GM21825 (cell line): ENCODE results near the gene JMJD7.

Source experiments
- ATAC-seq: cut with Tn5 transposase; IDR thresholded peaks from one replicate; pipeline ENCODE4 v1.9.1; 2021; ENCODE audit warnings: mild to moderate bottlenecking, moderate library complexity; ENCODE audit not compliant: unreplicated experiment

Gene JMJD7

DNA sequence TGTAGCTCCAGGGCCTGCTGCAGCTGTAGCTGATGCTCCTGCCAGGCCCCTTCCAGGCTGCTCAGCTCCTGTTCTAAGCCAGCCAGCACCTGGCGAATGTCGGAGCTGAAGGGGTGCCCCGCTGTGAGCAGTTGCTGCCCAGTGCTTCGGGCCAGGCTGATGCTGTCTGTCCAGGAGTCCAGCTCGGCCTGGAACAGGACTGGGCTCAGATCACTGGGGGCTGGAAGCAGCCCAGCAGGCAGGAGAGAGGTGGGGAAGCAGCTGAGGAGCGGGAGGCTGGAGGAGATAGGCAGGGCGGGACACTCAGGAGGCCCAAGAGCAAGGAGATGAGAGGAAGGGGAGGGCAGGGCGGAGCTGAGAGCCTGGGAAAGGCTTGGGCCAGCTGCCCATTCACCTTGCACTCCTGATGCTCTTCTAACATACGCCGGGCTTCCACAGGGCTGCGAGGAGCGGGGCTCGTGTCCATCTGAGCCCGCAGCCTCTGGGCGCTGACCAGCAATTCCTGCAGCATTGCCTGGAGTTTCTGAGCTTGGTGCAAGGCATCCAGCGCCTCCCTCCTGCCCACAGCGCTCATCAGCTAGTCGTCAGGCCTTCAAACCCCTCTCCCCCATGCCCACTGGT is 34.0 kb downstream of the JMJD7 start:
- ATAC-seq = no peak

GRCh38 chr15:41862515-41863116 is 34.7 kb downstream of the JMJD7 start:
- no peak for ATAC-seq

DNA sequence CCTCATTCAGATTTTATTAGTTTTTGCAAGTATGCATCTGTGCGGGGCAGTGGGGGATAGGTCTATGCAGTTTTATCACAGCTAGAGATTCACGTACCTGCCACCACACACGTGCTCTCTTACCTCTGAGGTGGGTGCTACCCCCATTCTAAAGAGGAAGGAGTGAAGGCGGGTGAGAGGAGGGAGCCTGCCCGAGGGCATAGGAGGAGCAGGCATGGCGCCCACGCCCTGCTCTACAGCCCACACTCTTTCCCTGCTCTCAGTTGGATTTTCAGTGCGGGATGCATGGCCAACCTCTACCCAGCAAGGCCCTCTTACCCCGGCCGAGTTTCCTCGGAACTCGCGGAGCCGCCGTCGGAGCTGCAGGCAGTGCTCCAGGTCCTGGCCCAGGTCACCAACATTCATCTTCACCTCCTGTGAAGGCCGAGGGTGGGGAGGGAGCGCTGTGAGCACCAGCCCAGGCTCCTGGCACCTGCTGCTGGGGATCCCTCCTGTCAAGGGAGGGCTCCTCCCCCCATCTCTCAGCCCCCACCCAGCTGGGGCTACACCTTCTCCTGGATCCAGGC is 37.7 kb downstream of the JMJD7 start:
- no peak for ATAC-seq

DNA sequence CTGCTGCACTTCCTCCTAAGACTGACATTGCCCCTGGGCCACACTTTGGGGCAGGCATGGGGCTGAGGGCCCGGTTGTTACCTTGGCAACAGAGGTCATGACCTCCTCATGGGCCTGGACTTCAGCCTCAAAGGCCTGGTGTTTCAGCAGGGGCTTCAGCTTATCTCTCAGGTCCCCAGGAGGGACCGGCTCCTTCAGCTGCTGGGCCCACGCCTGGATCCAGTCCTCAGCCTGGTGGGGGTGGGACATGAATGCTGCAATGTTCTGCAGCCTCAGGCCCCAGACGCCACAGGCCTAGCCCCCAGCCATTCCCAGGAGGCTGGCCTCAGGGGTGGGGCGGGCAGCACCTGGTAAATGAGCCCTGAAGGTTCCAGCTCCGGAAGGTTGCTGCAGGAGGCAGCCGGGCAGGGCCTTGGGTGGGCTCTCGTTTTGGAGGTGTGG is 38.4 kb downstream of the JMJD7 start:
- ATAC-seq = no peak

GRCh38 chr15:41866872-41867579 is 39.1 kb downstream of the JMJD7 start:
- ATAC-seq = no peak

DNA sequence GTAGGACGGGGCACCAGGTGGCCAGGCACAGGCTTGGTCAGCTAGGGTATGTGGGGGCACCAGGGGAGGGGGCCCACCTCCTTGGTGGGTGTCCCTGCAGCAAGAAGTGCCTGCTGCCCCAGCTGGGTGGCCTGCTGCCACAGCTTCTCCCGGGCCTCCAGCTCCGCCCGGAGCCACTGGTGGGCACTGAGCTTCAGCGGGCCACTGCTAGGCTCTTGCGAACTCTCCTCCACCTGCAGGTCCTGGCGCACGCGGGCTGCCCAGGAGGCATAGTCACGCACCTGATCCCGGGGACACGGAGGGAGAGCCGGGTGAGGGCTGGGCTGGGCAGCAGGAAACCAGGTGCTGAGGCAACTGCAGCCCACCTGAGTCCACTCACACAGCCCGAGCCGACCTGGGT is 40.4 kb downstream of the JMJD7 start:
- ATAC-seq = no peak

DNA sequence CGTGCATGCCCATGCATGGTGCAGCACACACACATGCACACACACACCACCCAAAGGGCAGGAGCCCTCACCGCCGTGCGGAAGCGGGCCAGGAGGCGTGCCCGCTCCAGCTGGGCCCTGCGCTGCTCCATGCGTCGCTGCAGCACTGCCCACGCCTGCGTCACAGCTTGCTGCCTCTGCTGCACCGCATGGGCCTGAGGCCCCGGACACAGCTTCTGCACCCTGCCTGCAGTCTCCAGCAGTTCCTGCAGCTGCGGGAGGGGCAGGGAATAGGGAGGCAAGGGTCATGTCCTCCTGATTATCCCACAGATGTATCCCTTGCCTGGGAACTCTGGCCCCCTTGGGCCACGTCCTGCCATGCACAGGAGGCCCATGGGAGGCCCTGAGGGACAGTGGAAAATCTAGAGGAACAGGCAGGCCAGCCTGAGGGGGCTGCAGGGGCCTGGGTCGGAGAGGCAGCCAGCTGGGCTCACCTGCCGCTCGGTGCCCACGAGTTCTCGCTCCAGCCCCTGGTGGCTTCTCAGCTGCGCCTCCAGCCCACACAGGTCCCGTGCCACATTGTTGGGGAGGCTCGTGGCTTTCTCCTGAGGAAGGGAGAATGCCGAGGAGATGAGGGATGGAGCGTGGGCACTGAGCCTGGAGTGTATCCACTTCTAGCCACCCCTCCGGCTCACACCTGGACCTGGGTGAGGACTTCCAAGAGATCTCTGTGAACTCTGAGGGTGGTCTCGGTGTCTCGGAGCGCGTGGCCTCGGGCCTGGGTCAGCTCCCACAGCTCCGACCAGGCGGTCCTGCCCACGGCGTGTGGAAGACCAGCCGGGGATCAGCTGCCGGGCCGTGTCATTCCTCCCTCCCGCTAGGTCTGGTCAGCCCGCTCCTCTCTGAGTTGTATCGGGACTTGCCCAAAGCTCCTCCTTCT is 42.1 kb downstream of the JMJD7 start:
- no peak for ATAC-seq

- ATAC-seq = no peak
Measured at GRCh38 chr15:41870689-41871081, 42.8 kb downstream of the JMJD7 start.

DNA sequence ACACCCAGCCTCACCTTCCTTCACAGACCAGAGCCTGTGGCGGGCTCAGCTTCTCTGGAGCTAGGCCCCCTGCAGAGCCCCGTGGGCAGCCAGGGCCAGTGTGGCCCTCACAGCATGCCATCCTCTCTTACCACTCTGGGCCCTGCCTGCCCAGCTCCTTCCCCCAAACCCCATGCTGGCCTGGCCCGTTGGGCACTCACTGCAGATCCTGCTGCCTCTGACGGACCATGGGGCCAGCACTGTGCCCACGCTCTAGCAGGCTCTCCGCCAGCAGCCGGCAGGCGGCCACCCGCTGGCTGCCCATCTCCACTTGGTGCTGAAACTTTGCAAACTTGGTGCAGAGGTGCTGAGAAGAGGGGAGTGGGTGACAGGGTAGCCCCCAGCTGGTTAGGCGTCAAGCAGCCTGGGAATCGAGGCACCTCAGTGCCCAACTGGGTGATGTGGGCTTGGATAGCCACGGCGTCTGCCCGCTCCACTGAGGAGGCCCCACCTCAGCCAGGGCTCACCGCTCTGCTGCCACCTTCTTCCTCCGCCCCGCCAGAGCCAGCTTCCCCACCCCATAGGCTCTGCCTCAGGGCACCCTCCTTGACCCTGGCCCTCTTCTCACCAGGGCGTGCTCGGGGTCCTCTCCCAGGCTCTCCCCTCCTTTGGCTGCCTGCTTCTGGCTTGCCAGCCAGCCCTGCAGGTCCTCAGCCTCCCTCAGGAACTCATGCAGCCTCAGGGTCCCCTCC is 43.4 kb downstream of the JMJD7 start:
- ATAC-seq = no peak

DNA sequence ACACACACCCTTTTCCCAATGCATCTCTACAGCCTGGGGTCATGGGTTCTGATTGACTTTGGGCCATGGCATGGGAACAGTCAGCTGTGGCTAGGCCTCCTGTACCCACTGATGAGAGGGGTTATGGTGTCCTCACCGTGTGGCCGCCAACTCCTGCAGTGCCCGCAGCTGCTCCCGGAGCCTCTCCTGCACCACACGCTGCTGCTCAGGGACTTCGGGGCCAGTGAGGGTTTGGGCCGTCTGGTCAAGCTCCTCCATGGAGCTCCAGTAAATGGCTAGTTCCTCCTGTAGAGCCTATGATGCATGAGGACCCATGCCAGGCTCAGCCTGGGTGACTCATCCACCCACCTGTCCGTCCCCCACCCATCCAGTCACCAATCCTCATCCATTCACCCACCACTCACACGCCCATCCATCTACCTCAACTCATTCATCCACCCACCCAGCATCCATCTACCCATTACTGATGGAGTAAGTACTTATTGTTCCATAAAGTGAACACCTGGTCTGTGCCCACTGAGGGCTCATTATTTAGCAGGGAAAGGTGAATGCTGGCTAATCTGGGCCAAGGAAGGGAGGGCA is 44.4 kb downstream of the JMJD7 start:
- no peak for ATAC-seq

GRCh38 chr15:41873711-41874110 is 45.8 kb downstream of the JMJD7 start:
- no peak for ATAC-seq

DNA sequence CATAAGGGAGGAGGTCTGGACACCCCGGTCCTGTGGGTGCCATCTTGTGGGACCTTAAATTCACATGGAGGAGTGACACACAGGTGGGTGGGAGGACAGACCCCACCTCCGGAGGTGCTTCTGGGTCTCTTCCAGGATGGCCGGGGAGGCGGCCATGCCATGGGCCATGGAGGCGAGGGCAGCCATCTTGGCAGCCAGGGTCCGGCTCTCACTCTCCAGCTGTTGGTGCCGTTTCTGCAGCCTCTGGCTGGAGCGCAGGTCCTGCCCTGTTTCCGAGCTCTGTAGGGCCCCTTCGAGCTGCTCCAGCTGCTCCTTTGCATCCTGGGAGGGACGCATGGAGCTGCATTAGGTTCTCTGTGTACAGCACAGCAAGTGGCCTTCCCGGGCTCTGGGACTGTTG is 46.8 kb downstream of the JMJD7 start:
- ATAC-seq = no peak

DNA sequence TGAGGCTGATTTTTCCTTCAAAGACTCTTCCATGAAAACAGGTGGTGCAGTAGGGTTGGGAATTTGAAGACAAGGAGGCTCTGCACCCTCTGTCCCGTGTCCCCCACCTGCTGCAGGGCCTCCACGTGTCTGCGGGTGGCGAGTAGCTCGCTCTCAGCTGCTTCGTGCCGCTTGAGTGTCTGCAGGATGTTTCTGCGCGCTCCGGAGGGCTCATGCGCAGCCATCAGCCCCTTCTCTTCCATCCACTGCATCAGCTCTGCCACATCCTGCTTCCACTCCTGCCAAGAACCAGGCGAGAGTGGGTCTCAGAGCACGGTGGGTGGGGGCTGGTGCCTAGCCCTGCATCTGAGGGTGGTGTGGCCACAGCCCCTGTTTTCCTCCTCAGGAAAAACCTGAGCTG is 48.1 kb downstream of the JMJD7 start:
- no peak for ATAC-seq

GRCh38 chr15:41876689-41877088 is 48.8 kb downstream of the JMJD7 start:
- ATAC-seq = no peak

GRCh38 chr15:41877631-41878354 is 49.9 kb downstream of the JMJD7 start:
- no peak for ATAC-seq

DNA sequence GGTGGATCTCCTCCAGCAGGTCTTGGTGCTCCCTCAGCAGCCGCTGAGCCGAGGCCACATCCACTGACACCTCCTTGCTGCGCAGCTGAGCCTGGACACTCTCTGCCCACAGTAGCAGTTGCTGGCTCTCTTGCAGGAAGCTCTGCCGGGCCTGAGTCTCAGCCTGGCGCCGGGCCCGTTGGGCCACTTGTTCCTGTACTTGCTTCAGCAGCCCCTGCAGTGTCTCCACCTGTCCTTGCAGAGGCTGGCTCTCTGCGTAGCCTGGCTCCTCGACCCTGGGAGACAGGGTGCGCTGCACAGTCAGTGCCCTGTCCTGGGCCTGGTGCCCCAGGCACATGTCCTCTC is 50.4 kb downstream of the JMJD7 start:
- no peak for ATAC-seq

DNA sequence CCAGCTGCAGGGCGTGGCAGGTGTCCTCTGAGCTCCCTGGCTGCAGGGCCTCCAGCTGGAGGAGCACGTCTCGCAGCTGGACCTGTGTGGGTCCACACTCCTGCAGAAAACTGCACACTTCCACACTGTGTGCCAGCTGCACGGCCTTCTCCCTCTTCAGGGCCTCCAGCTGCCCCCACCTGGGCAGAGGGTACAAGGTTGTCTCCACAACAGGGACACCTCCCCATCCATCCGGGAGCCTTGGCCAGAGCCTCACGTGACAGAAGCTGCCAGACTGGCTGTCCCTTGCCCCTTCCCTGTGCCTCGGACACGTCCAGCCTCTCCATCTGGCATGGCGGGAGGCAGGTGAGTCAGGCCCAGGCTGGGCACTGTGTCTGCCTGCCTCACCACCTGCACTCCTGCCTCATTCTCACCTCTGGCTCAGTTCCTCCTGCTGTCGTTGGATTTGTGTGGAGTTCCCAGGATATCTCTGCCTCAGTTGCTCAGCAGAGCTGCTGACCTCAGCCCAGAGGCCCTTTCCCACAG is 51.5 kb downstream of the JMJD7 start:
- ATAC-seq = no peak

- ATAC-seq = no peak
Measured at GRCh38 chr15:41880156-41880877, 52.4 kb downstream of the JMJD7 start.

DNA sequence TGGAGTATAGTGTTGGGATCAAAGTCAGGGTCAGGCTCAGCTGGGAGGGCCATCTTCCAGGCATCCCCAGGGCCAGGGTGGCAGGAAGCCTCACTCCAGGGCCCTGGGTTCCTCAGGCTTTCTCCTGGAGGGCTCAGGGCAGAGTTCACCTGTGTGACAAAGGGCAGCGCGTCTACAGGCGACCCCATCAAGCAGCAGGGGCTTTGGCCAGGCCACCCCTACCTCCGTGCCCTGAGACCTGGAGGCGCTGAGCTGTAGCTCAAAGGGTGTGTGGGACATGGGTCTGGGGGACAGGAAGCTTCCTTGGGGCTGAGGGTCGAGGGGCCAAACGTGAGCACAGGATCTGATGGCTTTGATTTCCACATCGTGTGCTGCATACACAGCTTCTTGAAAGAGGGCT is 53.2 kb downstream of the JMJD7 start:
- ATAC-seq = no peak
